GM18858 (cell line): ENCODE results near the gene AFG3L2.
A peak's percentile ranks its signal among the peaks of the same experiment; 100 is the strongest.
"Not testable (repeated sequence)": the region's sequence is repeated elsewhere in the genome, so short reads cannot be mapped to it uniquely, and the experiment has no call there.

Experiments
- ATAC-seq: cut with Tn5 transposase; IDR thresholded peaks from one replicate; pipeline ENCODE4 v1.9.1; 2021; ENCODE audit not compliant: unreplicated experiment

AFG3L2 gene

DNA sequence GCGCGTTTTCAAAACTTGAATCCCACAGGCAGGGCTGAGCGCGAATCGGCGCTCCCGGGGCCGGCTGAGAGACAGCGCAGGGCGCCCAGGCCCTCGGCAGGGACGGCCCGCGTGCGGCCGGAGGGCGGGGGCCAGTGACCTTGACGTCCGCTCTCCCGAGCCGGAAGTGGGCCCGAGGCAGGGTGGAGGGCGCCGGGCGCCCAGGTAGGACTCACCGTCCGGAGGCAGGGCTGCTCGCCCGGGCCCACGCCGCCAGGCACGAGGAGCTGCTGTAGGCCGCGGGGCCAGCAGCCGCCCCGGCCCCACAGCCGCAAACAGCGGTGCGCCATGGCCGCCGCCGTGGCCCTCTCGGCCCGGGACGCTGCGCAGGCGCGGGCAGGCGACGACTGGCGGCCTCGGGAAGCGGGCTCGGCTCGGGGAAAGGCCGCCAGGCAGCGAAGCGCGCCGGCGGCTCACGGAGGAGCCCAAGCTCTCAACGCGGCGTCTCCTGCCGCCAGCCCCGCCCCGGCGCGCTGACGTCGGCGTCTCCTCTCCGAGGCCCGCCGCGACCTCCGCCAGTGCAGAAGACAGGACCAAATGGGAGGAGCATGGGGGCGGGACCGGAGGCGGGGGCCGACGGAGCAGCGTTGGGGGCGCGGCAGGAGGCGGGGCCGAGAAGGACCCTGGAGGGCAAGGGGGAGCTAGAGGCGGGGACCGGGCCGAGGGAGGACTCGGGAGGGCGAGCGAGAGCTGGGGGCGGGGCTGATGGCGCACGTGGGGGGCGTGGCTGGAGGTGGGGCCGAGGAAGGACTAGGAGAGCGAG lies at the start of gene AFG3L2:
AFG3L2 (minus strand) TSS at position 474 of the 802 bp plus-strand sequence; CDS start at position 329, 145 bp downstream.
- peak; percentile 84 for ATAC-seq

DNA sequence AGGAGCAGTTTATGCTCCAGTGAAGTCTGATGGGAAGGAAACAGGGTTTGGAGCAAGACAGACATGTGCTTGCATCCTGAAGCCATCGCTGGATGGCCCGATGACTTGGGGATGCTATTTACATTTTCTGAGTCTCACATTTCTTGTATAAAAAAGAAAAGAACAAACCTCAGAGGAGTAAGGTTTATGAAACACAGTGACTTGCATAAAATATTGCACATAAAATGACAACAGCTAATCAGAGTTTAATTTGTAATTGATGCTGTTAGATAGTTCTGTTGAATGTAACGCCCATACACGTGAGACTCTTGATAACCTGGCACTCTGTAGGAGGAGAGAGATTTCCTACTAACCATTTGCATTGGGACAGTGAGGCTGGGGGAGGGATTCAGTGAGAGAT lies 47.2 kb upstream of the AFG3L2 start:
- no peak for ATAC-seq

DNA sequence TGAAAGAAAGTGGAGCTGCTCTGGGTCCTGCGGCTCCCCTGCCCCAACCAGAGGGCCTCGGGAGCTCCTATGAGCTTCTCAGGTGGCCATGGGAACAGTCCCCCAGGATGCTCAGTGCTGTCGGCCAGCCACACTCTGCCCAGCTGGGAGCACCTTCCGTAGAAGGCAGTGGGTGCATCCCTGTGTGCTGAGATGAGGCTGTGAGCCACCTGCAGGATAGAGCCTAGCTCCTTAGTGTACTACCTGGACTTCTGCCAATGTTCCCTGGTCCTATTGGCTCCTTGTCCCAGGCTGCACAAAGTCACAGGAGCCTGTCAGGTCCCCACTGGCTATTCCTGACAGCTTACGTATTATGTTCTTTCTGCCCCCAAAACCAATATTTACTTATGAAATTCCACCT lies 46.8 kb upstream of the AFG3L2 start:
- no peak for ATAC-seq

DNA sequence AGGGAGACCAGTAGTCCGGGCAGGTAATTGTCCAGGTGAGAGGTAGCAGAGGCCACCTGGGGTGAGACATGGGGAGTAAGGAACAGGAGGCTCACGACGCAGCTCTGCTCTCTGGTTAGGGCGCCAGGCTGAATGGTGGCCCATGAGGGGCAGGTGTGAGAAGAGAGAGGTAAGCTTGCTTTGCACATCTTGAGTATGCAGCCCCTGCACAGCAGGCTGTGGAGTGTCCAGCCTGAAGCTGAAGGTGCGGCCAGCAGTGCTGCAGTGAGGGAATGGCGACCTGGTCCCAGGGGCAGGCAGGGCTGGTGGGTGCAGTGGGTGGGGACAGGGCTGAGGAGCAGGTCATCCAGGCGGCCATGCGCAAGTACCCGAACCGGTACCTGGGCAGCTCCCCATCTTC lies 46.4 kb upstream of the AFG3L2 start:
- no peak for ATAC-seq

DNA sequence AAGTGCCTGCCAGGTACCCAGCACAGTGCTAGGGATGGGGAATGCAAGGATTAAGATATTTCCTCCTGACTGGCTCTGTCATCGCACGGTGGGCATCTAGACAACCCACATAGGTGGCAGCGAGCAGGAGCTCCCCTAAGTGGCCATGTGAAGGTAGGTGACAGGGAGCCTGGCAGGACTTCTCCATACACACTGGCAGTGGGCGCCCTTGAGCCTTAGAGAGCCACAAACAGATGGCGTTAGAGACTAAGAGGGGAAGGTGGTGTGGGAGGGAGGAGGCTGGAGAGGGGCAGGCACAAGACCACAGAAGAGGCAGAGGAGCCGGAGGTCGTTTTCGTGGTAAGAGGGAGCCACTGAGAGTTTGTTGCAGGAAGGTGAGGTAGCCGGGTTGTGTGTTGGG lies 45.9 kb upstream of the AFG3L2 start:
- no peak for ATAC-seq

DNA sequence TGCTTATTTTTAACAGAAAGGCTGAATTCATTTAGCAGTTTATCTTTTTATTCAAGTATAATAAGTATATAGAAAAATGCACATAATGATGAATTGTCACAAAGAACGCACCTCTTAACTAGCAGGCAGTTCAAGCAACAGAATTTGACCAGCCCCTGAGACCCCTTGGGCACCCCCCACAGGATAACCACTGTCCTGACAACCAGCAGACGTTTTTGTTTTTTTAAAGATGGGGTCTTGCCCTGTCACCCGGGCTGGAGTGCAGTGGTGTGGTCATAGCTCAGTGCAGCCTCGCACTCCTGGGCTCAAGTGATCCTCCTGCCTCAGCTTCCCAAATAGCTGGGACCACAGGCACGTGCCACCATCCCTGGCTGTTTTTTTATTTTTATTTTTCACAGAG lies 44.7 kb upstream of the AFG3L2 start:
- no peak for ATAC-seq

DNA sequence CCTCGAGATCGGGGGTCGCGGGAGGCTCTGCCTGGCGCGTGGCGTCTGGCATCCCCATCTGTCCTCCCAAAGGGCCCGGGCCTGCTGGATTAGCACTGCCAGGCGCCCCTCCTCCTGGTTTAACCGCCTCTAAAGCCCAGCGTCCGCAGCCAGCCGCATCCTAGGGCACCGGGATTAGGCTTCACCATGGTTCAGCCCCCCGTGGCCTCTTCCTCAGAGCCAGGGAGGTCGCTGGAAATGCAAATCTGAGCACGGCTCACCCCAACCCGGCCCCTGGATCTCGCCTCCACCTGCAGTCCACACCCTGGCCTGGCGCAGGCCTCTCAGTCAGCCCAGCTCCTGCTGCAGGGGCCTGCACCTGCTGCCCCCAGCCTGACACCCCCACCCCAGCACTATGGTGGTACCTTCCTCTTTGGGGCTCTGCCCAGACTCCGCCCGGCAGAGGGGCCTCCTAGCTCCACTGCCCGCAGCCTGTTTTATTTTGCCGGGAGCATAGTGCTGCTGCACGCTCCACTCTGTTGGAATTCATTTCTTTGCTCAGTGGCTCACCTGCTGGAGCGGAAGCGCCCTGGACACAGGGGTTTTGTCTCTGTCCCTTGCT lies 43.9 kb upstream of the AFG3L2 start:
- no peak for ATAC-seq

DNA sequence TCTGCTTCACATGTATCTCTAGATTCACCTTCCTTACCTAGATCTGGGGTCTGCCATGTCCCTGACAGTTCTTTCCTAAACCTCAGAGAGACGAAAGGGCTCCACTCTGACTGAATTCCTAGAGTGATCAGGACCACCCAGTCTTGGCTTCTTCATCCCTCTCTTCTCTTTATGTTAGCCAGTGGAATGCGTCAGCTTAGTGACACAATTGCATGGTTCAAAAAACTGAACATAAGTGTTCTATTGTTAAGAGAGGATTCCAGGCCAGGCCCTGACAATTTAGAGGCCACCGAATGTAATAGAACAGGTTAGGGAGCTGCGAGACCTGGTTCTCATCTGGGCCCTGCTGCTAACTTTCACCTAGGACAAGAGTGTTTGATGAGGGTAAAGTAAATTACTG lies 40.7 kb upstream of the AFG3L2 start:
- ATAC-seq = no peak

DNA sequence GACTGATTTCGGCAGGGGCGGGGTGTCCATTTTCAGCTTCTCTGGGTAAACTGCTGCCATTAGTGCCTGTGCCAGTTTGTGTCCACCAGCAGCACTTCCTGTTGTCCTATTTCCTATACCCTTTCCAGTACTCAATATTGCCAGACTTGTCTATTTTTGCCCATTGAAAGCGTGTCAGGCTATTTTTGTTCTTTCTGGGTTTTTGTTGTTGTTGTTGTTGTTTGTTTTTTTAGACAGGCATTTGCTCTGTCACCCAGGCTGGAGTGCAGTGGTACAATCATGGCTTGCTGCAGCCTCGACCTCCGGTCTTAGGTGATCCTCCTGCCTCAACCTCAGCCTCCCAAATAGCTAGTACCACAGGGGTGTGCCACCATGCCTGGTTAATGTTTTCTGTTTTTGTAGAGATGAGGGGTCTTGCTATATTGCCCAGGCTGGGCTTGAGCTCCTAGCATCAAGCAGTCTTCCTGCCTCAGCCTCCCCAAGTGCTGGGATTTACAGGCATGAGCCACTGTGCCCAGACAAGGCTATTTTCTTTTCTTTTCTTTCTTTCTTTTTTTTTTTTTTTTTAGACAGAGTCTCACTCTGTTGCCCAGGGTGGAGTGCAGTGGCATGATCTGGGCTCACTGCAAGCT lies 39.2 kb upstream of the AFG3L2 start:
- ATAC-seq = no peak

DNA sequence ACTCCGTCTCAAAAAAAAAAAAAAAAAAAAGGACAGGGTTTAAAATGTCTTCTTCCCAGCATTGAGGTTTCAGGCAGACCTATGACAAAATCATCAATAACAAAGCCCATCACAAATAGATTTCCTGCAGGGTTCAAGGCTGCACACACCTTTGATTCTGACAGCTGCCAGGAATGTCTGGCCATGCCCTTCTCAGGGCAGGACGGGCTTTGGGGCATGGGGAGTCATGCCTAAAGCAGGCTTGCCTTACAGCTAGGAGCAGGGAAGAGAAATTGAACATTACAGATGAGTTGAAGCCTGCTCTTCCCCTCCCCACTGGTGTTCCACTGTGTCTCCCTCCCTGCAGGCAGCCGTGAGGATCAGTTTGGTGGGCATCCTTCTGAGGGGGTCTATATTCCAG lies 34.4 kb upstream of the AFG3L2 start:
- ATAC-seq = no peak

DNA sequence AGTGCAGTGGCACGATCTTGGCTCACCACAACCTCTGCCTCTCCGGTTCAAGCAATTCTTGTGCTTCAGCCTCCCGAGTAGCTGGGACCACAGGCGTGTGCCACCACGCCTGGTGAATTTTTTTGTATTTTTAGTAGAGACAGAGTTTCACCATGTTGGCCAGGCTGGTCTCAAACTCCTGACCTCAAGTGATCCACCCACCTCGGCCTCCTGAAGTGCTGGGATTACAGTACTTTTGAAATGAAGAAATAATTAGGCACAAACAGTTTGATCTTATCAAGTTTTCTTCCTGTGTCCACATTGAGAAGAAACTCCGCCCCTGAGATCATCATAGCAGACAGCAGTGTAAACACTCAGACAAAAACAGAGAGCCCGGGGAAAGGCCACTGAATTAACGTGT lies 33.7 kb upstream of the AFG3L2 start:
- not testable (repeated sequence) for ATAC-seq

DNA sequence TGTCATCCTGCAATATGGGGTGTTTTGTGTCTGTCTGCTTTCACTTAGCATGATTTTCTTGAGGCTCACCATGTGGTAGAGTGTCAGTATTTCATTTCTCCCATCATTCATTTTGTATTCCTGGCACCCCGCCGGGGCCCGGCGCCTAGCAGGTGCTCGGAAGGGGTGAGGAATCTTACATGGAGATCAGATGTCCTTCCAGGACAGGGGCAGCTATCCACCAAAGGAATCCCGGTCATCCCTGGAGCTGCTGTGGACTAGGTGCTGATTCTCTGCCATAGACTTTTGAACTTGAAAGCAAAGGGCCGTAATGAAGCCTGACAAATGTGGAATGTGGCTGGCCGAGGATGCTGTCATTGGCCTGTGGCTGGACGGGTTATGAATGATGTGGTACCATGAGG lies 33.1 kb upstream of the AFG3L2 start:
- no peak for ATAC-seq

DNA sequence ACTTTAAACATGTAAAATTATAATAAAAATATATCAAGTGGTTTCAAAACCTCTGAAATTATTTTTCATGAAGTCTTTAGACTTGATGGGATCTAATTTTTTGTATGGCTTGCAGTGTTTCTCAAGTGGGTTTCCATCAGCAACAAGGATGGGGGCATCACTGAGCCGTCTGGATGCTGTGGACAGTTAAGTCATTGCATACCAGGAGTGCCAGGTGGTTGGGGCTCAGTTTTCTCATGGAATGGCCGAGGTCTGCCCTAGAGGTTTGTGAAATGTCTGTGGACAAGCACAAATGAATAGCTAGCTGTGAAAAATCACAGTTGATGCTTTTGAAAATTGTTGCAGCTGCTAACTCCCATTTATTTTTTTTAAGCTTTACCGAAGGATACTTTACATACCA lies 32.4 kb upstream of the AFG3L2 start:
- no peak for ATAC-seq

DNA sequence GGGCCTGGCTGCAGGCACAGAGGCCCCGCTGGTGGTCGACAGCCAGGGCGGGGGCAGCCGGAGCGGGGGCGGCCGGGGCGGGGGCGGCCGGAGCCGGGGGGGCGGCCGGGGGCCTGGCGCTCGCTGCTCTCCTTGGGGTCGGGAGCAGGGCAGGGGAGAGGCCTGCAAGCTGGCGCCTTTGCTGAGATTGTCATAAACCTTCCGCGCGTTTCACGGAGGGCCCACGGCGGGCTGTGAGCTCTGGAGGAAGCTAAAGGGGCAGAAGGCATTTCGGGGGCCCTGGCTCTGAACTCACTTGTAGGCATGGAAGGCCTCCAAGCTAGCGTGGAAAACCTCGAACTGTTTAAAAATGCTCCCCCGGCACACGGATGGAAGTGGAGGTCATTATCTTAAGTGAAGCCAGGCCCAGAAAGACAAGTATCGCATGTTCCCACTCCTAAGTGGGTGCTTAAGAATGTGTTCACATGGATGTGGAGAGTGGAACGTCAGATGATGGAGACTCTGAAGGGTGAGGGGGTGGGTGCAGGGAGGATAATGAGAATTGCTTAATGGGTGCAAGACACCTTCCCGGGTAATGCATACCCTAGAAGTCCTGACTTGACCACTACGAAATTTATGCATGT lies 31.3 kb upstream of the AFG3L2 start:
- peak; percentile 5 for ATAC-seq

DNA sequence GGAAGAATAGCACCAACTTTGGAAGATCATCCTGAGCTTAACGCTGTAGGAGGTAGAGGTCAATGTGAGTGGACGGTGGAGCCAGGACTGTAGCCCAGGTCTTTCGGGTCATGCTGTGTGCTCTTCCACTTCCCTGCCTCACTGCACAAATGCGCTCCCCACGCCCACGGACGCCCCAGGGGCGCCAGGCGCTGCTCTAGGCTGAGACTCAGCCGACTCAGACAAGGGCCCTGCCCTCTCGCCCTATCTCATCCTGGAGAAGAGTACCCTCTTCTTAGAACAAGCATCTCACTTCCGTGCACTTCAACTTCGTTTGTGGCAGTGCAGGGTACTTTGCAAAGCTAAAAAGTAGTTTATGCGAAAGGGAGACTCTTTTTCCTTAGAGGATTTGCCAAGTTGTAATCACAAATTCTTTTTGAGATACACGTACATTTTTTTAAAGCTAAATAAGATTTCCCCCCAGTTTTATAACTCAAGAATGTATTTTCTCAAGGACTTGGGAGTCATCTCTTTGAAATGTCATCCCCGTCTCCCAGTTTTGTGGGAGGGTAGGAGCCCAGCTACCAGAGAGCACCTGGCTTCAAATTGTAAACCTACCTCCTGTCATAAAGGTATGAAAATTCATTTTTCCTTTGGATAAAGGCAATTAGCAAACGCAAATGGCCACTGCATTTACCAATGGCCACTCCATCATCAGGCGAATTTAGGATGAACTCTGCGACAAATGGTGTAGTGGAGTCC lies 29.5 kb upstream of the AFG3L2 start:
- ATAC-seq = no peak

DNA sequence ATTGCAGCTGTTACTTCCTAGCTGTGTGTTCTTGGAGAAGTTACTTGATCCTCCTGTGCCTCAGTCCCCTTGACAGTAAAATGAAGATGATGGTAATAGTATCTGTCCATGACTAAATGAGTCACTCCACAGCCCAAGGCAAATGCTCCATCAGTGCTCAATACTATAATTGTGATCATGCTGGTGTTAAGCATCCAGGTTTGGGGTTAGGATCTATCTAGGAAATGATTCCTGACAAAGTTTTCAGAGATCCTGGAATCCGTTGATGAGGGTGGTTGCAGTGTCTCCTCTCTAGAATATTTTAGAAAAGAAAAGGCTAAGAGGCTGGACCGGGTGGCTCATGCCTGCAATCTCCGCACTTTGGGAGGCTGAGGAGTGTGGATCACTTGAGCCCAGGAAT lies 28.0 kb upstream of the AFG3L2 start:
- ATAC-seq = no peak

DNA sequence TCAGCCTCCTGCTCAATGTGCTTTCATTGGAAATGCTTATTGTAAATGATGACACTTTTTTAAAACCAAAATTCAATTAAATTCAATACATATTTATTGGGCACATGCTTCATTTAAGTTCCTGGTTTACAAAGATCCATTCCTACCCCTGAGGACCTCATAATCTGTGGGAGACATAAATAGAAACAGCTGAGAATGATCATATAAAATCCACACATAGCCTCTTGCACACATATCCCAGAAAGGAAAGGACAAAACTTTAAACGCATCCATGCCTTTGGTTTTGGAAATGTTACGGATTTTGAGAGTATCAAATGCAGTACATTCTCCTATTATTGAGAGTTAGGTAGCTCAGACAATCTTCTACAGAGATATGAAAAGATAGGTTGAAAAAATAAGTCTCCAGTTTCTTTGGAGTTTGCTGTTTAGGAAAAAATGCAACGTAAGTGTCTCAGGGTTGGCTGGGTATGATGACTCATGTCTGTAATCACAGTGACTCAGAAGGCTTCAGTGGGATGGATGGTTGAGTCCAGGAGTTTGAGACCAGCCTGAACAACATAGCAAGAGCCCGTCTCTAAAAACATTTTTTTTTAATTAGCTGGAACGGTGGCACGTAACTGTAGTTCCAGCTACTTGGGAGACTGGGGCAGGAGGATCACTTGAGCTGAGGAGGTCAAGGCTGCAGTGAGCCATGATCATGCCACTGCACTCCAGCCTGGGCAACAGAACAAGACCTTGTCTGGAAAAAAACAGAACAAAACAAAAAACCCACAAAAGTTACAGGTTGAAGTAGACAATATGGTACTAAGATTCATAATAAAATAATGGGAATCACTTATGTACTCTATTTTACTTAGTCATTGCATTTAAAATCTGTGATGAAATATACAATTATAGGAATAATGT lies 26.8 kb upstream of the AFG3L2 start:
- ATAC-seq = no peak

DNA sequence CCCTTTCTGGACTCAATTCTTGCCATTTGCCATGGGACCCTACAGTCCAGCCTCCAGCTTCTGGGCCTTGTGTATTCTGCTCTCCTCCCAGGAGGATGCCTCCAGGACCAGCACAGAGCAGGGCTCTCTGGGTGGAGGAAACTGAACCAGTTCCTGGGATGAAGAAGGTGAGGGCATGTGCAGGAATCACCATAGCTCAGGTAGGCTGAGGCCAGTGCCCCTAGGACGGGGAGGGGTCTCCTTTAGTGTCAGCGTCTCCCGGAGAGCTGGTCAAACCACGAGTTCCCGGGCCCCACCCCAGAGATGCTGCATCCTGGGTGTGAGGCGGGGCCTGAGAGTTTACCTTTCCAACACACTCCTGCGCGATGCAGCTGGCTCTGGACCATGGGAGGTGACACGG lies 24.9 kb upstream of the AFG3L2 start:
- ATAC-seq = no peak

DNA sequence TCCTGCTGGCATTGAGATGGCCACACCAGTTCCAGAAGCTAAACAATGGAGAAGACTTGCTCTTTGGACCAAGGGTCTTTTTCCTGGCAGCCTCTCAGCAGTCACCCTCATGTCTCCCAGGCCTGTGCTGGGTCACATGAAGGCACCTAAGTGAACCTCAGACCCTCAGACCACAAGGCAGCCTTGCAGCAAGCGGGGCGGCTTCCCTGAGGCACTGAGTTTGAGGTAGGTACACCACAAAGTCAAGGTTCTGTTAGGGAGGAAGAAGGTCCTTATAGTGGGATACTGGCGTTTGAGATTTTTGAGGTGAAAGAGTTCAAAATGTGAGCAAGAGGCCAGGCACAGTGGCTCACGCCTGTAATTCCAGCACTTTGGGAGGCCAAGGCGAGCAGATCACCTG lies 22.2 kb upstream of the AFG3L2 start:
- ATAC-seq = no peak

DNA sequence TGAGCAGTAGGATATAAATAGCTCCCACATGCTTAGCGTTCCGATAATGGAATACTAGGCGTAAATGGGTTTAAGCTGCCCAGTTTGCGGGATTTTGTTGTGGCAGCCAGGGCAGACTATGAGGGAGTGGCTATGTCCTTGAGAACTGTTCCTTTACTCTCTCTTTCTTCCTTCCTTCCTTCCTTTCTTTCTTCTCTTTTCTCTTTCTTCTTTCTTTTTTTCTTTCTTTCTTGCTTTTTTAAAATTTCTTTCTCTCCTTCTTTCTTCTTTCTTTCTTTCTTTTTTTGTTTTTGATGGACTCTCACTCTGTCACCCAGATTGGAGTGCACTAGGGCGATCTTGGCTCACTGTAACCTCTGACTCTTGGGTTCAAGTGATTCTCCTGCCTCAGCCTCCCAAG lies 21.6 kb upstream of the AFG3L2 start:
- ATAC-seq = no peak
